Measurements from ENCODE around the gene HYI. TPM values are rescaled to one million over a fixed set of nuclear protein-coding genes. Genes with fewer than 3 reads are reported as not detected.

HYI gene
- total and polyA plus RNA-seq, 2 donors, result 10.8 to 23.0 TPM

DNA sequence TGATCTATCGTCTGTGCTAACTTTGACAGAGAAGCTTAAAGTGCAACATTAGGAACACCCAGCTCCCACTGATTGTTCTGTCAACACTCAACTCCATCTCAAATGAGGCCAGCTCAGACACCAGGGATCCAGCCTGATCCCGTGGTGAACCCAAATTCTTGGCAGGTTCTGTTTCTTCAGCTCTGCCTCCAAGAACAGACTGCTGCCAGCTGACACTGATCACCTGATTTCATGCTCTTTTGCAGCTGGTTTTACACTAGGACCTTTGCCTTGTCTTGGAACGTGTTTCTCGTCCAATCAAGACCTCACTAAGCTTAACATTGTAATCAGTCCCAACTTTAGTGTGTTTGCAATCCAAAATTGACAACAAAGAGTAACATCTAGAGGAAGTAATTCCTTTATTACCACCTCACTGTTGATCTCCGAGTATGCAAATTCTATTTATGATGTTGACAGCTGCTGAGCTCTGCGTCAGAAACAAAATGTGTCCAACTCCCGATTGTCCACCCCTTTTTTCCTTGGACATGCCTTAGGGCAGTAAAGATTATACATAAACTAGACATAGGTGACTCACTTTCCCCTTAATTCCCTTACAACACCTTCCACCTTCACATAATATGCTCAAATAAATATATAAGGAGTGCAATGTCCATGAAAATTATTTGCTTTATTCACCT, 1.6 kb upstream of the HYI start:
- Histone ChIP-seq H3K9me3 (ENCODE audit: control insufficient read depth in 2 of 2, insufficient read depth in 1 of 2, low read length in 1 of 2) (no peaks in the 10 kb centered on the region), H3K27me3 (ENCODE audit: control insufficient read depth in 2 of 2, insufficient read depth in 1 of 2, low read length in 1 of 2) (peaks cover 0 to 15% of the 10 kb centered on the region in 2 donors), H3K27ac (ENCODE audit: low read depth in 1 of 2, low read length in 1 of 2) (no peak overlapping the region), H3K4me1 (ENCODE audit: control insufficient read depth in 2 of 2, insufficient read depth in 2 of 2, low read length in 2 of 2) (peaks cover 4 to 15% of the 10 kb centered on the region in 2 donors), H3K4me3 (ENCODE audit: low read length in 2 of 2) (no peak overlapping the region), H3K36me3 (ENCODE audit: control insufficient read depth in 2 of 2, insufficient read depth in 2 of 2, low read length in 1 of 2) (peaks cover 10 to 20% of the 10 kb centered on the region in 2 donors)
- 95% methylated on average over 7 of the region's 7 CpGs for WGBS
- DNase-seq (ENCODE audit: low read depth in 6 of 9, low spot score in 9 of 9), result no peak

DNA sequence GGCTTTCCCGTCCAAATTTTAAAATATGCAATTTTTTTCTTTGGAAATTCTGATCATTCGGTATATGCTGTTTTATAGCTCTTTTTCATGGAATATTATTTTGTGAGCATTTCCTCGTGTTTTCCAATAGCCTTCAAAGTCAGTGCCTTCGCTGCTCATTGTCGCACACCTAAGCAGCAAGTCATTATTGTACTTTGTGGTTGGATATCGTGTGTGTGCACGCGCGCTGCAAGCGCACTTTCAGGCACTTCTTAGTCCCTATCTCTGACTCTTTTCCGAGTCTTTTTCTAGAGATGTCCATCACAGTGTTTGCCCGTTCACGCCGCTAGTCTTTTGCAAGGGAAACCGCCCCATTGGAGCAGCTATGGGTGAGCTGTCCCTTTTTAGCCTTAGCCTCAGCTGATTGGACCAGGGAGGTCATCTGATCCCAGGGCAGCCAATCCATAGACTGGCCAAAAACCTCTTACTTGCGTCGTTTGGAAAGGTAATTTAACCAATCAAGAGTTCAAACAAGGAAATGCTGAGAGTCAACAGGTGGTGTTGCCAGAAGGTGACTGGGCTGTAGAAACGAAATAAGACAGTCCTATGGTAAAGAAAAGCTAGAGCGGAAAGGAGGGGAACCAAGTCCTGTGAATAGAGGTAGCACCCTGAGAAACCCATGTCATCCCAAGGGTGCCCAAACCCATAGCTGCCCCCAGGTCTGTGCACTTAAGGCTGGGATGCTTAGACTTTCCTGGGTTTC, 710 bp upstream of the HYI start:
- peaks cover 4 to 15% of the 10 kb centered on the region in 2 donors for H3K4me1 ChIP-seq (ENCODE audit: control insufficient read depth in 2 of 2, insufficient read depth in 2 of 2, low read length in 2 of 2)
- H3K27ac ChIP-seq (ENCODE audit: low read depth in 1 of 2, low read length in 1 of 2), result peak overlapping the region in 1 of 2 donors; percentile 46
- peak overlapping the region; percentile 57 to 61 for H3K4me3 ChIP-seq (ENCODE audit: low read length in 2 of 2)
- peaks cover 19 to 27% of the 10 kb centered on the region in 2 donors for H3K36me3 ChIP-seq (ENCODE audit: control insufficient read depth in 2 of 2, insufficient read depth in 2 of 2, low read length in 1 of 2)
- H3K27me3 ChIP-seq (ENCODE audit: control insufficient read depth in 2 of 2, insufficient read depth in 1 of 2, low read length in 1 of 2), result peaks cover 0 to 15% of the 10 kb centered on the region in 2 donors
- 9% methylated on average over 19 of the region's 19 CpGs for WGBS
- DNase-seq (ENCODE audit: low read depth in 6 of 9, low spot score in 9 of 9), result peak in 7 of 9 donors; percentile 20 to 67 (median 29)
- H3K9me3 ChIP-seq (ENCODE audit: control insufficient read depth in 2 of 2, insufficient read depth in 1 of 2, low read length in 1 of 2), result no peaks in the 10 kb centered on the region

DNA sequence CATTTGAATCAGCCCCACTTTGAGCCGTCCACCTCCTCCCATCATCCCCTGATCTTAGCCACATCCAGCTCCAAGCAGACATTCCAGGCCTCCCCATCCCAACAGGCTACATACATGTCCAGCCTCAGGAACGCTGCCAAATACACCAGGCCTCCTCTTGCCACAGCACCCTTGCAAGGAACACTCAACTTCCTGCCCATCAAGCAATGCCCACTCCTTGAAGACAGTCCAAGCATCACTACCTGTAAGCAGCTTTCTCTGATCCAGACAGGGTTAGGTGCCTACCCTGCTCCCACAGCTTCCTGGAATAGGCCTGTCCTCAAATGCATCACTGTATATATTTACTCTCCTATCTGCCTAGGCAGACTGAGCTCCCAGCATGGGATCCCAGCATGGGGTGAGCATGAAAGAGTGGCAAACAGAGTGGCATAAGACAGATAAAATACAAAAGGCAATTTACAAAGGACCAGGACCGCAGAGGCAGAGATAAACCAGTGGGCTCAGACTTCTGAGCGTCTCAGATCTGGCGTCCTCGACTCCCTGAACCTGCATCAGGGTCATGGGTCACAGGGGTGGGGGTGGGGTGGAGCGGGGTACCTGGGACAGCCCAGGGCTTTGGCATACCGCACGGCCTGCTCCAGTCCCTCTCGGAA, 816 bp downstream of the HYI start:
- Histone ChIP-seq H3K4me1 (ENCODE audit: control insufficient read depth in 2 of 2, insufficient read depth in 2 of 2, low read length in 2 of 2) (peaks cover 4 to 15% of the 10 kb centered on the region in 2 donors), H3K27me3 (ENCODE audit: control insufficient read depth in 2 of 2, insufficient read depth in 1 of 2, low read length in 1 of 2) (peaks cover 0 to 15% of the 10 kb centered on the region in 2 donors), H3K4me3 (ENCODE audit: low read length in 2 of 2) (peak overlapping the region in 1 of 2 donors; percentile 61), H3K9me3 (ENCODE audit: control insufficient read depth in 2 of 2, insufficient read depth in 1 of 2, low read length in 1 of 2) (no peaks in the 10 kb centered on the region), H3K36me3 (ENCODE audit: control insufficient read depth in 2 of 2, insufficient read depth in 2 of 2, low read length in 1 of 2) (peaks cover 34 to 42% of the 10 kb centered on the region in 2 donors), H3K27ac (ENCODE audit: low read depth in 1 of 2, low read length in 1 of 2) (no peak overlapping the region)
- DNase-seq (ENCODE audit: low read depth in 6 of 9, low spot score in 9 of 9), result peak in 2 of 9 donors; percentile 8 to 20
- whole genome bisulfite sequencing, result 42% methylated on average over 10 of the region's 10 CpGs

DNA sequence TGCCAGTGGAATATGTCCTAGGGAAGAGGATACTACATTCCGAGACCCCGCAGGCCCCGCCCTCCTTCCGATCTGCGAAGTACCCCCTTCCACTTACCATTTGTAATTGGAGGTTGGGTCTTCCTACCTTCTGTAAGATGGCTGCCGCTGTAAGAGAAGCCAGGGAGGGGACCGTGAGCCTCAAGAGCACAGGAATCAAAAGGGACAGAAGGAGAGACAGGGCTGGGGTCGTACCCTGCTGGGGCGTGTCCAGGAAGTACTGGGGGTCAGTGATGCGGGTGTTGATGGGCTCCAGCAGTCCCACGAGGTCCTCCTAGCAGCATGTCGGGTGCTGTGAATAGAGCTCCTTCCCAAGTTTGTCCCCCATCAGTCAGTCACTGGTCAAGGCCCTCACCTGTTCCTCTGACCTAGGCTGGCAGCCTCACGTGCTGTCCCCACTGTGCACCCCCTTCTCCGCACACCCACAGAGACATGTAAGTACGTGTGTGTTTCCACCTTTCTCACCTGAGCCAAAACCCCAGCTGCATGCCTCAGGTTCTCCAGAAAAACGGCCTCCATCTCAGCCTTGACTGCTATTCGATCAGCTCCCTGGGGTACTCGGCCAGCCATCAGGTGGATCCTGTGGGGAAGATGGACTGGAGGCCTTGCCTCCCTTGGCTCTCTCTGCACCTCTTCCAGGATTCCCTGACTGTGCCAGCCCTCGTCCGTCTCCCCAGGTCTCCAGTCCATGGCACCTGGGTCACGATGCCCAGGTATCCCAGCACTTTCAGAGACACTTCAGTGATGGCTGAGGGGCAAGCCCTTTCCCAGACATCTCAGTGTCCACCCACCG, 1.8 kb downstream of the HYI start:
- Histone ChIP-seq H3K4me1 (ENCODE audit: control insufficient read depth in 2 of 2, insufficient read depth in 2 of 2, low read length in 2 of 2) (peaks cover 4 to 15% of the 10 kb centered on the region in 2 donors), H3K27me3 (ENCODE audit: control insufficient read depth in 2 of 2, insufficient read depth in 1 of 2, low read length in 1 of 2) (peaks cover 0 to 12% of the 10 kb centered on the region in 2 donors), H3K27ac (ENCODE audit: low read depth in 1 of 2, low read length in 1 of 2) (no peak overlapping the region), H3K4me3 (ENCODE audit: low read length in 2 of 2) (no peak overlapping the region), H3K36me3 (ENCODE audit: control insufficient read depth in 2 of 2, insufficient read depth in 2 of 2, low read length in 1 of 2) (peaks cover 44 to 52% of the 10 kb centered on the region in 2 donors), H3K9me3 (ENCODE audit: control insufficient read depth in 2 of 2, insufficient read depth in 1 of 2, low read length in 1 of 2) (no peaks in the 10 kb centered on the region)
- WGBS, result 96% methylated on average over 22 of the region's 22 CpGs
- no peak for DNase-seq (ENCODE audit: low read depth in 6 of 9, low spot score in 9 of 9)

DNA sequence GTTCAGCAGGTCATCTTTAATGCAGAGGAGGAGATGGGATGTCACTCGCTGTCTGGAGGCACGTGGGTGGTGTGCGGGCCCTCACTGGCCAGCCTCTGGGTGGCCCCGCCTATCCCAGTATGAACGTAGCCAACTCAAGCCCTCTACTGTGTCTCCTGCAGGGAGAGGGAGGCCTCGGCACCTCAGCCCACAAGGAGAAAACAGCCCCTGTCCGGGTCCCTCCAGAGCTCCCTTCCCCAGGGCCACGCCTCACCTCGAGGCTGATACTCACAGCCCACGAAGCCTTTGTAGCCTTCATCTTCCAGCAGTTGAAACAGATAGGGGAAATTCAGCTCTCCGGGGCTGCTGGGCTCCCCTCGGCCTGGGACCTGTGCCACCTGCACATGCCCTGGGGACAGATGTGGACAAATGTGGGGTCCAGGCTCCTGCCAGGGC, 2.6 kb downstream of the HYI start:
- no peak overlapping the region for H3K27ac ChIP-seq (ENCODE audit: low read depth in 1 of 2, low read length in 1 of 2)
- H3K27me3 ChIP-seq (ENCODE audit: control insufficient read depth in 2 of 2, insufficient read depth in 1 of 2, low read length in 1 of 2), result peaks cover 0 to 12% of the 10 kb centered on the region in 2 donors
- 93% methylated on average over 12 of the region's 12 CpGs for WGBS
- peaks cover 51 to 59% of the 10 kb centered on the region in 2 donors for H3K36me3 ChIP-seq (ENCODE audit: control insufficient read depth in 2 of 2, insufficient read depth in 2 of 2, low read length in 1 of 2)
- no peak overlapping the region for H3K4me3 ChIP-seq (ENCODE audit: low read length in 2 of 2)
- H3K9me3 ChIP-seq (ENCODE audit: control insufficient read depth in 2 of 2, insufficient read depth in 1 of 2, low read length in 1 of 2), result no peaks in the 10 kb centered on the region
- H3K4me1 ChIP-seq (ENCODE audit: control insufficient read depth in 2 of 2, insufficient read depth in 2 of 2, low read length in 2 of 2), result peaks cover 4 to 15% of the 10 kb centered on the region in 2 donors
- DNase-seq (ENCODE audit: low read depth in 6 of 9, low spot score in 9 of 9), result no peak

DNA sequence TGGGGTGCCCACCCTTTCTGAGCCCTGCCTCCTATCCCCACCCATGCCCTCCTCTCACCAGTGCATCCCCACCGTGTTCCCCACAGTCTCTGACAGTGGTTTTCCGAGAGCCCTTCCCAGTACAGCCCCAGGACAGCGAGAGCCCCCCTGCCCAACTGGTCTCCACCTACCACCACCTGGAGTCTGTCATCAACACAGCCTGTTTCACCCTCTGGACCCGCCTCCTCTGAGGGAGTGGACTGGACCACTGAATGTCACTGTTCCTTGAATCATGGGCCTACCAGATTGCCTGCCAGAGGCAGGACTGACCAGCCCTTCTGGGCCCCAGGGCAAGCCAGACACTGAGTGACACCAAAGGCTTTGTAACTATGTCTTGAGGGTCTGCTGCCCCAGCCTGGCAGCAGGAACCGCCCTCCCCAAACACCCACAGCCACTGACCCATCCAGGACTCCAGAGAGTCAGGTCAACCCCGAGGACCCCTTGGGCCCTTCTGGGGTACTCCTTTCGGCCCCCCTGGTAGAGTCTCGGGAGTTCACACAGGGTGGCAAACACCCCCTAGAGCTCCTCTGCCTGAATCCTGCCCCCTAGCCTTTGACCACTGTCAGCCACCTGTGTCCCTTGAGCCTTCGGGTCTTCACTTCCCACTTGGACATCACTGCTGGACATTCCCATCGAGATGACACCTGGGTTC, 3.3 kb downstream of the HYI start:
- peaks cover 4 to 15% of the 10 kb centered on the region in 2 donors for H3K4me1 ChIP-seq (ENCODE audit: control insufficient read depth in 2 of 2, insufficient read depth in 2 of 2, low read length in 2 of 2)
- 96% methylated on average over 10 of the region's 10 CpGs for WGBS
- peaks cover 0 to 12% of the 10 kb centered on the region in 2 donors for H3K27me3 ChIP-seq (ENCODE audit: control insufficient read depth in 2 of 2, insufficient read depth in 1 of 2, low read length in 1 of 2)
- peaks cover 59 to 67% of the 10 kb centered on the region in 2 donors for H3K36me3 ChIP-seq (ENCODE audit: control insufficient read depth in 2 of 2, insufficient read depth in 2 of 2, low read length in 1 of 2)
- H3K4me3 ChIP-seq (ENCODE audit: low read length in 2 of 2), result no peak overlapping the region
- DNase-seq (ENCODE audit: low read depth in 6 of 9, low spot score in 9 of 9), result no peak
- H3K9me3 ChIP-seq (ENCODE audit: control insufficient read depth in 2 of 2, insufficient read depth in 1 of 2, low read length in 1 of 2), result no peaks in the 10 kb centered on the region
- H3K27ac ChIP-seq (ENCODE audit: low read depth in 1 of 2, low read length in 1 of 2), result no peak overlapping the region

DNA sequence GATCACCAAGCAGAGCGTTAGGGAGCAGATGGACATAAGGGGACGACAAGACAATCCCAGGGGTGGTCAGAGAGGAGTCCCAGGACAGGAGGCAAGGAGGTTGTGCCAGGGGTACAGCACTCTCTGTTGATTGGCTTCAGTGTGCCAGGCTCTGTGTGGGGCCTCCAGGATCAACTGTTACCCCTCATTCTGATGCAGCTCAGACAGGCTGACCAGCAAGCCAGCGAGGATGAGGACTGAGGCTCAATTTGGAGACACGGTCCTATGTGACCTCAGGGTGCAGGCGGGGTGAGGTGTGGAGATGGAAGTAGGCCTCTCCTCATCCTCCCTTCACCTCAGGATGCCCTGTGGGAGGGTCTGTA, 4.0 kb downstream of the HYI start:
- no peak overlapping the region for H3K4me3 ChIP-seq (ENCODE audit: low read length in 2 of 2)
- 97% methylated on average over 5 of the region's 5 CpGs for WGBS
- DNase-seq (ENCODE audit: low read depth in 6 of 9, low spot score in 9 of 9), result no peak
- H3K36me3 ChIP-seq (ENCODE audit: control insufficient read depth in 2 of 2, insufficient read depth in 2 of 2, low read length in 1 of 2), result peaks cover 63 to 68% of the 10 kb centered on the region in 2 donors
- H3K27ac ChIP-seq (ENCODE audit: low read depth in 1 of 2, low read length in 1 of 2), result no peak overlapping the region
- no peaks in the 10 kb centered on the region for H3K9me3 ChIP-seq (ENCODE audit: control insufficient read depth in 2 of 2, insufficient read depth in 1 of 2, low read length in 1 of 2)
- H3K27me3 ChIP-seq (ENCODE audit: control insufficient read depth in 2 of 2, insufficient read depth in 1 of 2, low read length in 1 of 2), result peaks cover 0 to 8% of the 10 kb centered on the region in 2 donors
- H3K4me1 ChIP-seq (ENCODE audit: control insufficient read depth in 2 of 2, insufficient read depth in 2 of 2, low read length in 2 of 2), result peaks cover 3 to 13% of the 10 kb centered on the region in 2 donors

Data from thymus (tissue), 11 donors.